GM21360 (cell line): ENCODE results near the gene SKAP1.
"Not testable (repeated sequence)": the region's sequence is repeated elsewhere in the genome, so short reads cannot be mapped to it uniquely, and the experiment has no call there.

Experiments
- ATAC-seq: cut with Tn5 transposase; IDR thresholded peaks from one replicate; pipeline ENCODE4 v1.9.1; 2021; ENCODE audit warnings: mild to moderate bottlenecking, moderate library complexity; ENCODE audit not compliant: unreplicated experiment

SKAP1 gene

DNA sequence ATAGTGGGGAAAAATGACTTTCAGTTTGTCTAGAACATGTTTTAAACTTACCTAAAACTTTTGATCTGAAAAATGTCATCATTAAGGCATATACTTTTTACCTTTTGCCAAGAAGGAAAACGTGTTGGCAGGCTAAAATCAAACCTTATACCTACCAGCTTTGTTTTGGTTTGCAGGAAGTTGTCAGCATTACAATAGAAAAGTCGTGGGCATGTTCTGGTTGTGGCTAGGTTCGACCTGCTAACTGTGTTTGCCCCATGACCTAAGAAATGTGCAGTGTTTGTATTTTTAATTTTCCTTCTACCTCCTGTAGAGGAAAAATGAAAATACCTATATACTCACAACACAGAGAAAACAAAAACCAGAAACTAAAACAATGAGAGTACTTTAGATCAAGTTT, 13.0 kb downstream of the SKAP1 start:
- no peak for ATAC-seq

DNA sequence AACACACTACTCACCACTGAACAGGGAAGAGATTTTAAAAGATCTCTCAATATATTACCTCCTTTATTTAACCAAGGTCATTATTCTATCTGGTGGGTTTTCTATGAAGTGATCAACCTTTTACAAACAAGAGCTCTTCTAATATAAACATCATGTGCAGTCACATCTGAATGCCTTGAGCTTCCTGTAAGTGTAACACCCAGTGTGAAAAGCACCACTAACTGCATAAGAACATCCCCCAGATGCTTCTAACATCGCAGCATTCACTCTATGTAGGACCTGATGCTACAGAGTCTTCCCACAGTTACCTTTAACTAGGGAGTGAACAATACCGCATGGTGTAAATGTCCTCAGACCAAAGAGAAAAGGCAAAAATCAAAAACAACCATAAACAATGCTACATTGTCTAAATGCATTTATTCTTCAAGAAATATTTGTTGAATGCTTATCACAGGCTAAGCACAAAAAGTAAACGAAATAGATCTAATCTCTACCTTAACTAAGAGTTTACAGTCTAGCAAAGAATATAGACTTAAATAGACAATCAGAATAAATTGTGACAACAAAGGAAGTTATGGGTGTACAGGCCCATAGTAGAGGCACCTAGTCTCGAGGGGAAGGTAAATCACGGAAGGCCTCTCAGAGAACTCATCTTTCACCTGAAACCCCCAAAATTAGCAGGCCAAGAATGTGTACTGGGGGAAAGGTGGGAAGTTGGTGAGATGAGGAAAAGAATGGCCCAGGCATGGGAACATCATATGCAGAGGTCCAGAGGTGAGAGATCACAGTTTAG, 16.2 kb downstream of the SKAP1 start:
- ATAC-seq = no peak

- ATAC-seq = no peak
Measured at GRCh38 chr17:48412841-48413240, 17.2 kb downstream of the SKAP1 start.

DNA sequence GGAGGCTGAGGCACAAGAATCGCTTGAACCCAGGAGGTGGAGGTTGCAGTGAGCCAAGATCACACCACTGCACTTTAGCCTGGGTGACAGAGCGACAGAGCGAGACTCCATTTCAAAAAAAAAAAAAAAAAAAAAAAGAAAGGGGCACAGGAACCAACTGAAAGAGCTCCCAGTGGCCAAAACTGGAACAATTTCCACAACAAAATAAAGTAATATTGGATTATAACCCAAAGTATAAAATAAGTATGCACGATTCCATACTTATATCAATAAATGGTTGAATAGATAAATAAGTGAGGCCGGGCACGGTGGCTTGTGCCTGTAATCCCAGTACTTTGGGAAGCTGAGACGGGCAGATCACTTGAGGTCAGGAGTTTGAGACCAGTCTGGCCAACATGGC, 19.2 kb downstream of the SKAP1 start:
- ATAC-seq = not testable (repeated sequence)

GRCh38 chr17:48409607-48410006, 20.4 kb downstream of the SKAP1 start:
- ATAC-seq = no peak

DNA sequence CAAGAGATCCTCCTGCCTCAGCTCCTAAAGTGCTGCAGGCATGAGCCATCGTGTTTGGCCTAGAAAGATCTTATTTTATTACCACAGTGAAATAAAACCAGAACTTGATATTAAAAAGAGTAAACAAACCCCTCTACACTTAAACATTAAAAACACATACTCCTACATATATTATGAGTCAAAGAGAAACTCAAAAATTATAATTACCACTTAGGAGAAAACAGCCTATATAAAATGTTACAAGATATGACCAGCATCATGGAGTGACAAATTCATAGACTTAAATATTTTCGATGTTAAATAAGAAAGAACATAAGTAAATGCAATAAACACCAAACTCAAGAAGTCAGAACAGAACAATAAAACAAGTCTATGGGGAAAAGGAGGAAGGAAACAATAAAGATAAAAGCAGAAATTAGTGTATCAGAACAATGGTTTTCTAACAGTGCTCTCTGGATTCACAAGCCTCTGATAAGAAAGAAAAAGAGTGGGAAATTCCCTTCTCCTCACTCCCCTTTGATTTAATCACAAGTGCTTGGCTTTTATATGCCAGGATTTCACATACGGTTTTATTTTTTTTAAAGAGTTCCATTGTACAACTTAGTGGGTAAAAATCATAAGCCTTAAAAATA, 23.0 kb downstream of the SKAP1 start:
- ATAC-seq = no peak

GRCh38 chr17:48394821-48395220, 35.2 kb downstream of the SKAP1 start:
- no peak for ATAC-seq

GRCh38 chr17:48393283-48393682, 36.7 kb downstream of the SKAP1 start:
- ATAC-seq = no peak

- ATAC-seq = no peak
Measured at GRCh38 chr17:48392857-48393256, 37.2 kb downstream of the SKAP1 start.

DNA sequence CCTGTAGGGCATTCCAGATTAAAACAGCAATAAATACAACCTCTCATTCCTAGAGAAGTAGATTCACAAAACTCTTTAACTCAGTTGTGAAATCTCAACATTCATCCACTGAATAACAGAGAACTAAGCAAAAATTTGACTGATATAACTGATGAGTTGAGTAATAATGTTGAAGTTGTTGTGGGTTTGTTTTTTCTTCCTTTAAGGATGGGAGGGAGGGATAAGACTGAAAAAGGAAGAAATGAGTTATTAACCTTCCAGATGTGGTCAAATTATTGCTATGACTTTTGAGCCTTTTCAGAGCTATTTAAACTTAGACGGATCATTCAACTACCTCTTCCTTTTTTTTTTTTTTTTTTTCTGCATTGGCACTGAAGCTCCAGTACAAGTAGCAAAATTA, 38.6 kb downstream of the SKAP1 start:
- no peak for ATAC-seq

DNA sequence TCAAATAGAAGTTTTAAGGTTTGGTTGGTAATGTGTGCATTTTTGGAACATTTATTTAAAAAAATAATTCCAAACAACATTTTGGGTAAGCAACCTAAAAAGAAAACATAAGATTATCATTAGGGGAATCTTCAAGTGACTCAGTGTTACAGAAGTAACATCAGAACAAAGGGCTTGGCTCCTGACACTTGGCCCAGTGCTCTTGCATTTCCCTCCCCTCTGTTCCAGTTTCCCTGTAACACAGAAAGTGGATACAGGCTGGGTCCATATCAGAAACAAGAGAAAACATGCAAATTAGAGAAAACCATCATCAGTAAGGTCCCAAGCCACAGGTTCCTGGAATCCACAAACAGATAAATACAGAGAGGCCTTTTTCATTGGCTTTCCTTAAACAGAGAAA, 40.1 kb downstream of the SKAP1 start:
- no peak for ATAC-seq

- no peak for ATAC-seq
Measured at GRCh38 chr17:48388955-48389743, 40.9 kb downstream of the SKAP1 start.

DNA sequence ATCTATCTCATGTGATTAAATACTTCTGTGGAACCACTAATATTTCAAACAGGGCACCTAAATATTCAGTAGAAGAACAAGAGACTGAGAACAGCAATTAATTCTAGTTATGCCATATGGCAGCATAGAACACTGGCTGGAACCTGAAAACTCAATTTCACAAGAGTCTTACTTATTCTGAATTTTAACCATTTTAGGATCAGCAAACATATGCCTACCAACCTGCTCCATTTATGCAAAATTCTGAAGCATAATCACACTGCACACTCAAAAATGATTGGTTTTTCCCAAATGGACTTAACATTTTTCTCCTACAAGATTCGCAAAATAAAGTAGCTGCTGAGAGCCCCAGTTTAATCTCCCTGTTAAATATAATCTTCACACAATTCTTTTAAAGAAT, 43.2 kb downstream of the SKAP1 start:
- ATAC-seq = no peak

DNA sequence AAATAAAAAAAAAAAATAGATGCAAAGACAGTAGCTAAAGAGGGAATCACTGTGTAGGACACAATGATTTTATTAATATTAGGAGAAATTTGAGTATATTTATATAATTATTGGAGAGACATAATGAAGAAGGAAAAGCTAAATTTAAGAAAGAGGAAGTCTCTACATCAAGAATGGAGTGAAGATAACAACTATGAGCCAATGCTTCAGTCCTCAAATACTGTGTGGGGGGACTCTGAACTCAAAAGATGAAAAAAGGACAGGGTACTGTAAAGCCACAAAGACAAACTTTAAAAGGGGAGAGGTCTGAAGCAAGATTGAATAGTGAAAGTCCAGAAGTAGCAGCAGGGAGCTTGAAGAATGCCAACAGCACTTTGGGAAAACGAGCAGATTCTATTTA, 44.7 kb downstream of the SKAP1 start:
- ATAC-seq = no peak

- ATAC-seq = no peak
Measured at GRCh38 chr17:48384164-48384563, 45.9 kb downstream of the SKAP1 start.

GRCh38 chr17:48382989-48383388, 47.0 kb downstream of the SKAP1 start:
- no peak for ATAC-seq

- no peak for ATAC-seq
Measured at GRCh38 chr17:48378708-48379392, 51.2 kb downstream of the SKAP1 start.

DNA sequence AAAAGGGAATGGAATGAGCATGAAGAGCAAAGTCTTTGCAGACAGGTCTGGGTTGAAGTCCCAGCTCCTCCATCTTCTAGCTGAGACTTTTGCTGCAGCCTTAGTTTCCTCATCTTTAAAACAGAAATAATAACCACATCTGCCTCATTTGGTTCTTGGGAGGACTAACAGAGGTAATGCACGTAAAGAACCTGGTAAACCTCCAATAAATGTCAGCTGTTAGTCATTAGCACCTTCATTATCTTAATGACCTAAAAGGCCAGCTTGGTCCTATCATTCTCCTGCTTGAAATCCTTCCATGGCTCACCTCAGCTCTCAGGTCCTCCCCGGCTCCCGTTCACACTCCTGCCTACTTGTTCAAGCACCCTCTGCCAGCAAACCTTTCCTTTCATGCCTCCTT, 51.8 kb downstream of the SKAP1 start:
- no peak for ATAC-seq

DNA sequence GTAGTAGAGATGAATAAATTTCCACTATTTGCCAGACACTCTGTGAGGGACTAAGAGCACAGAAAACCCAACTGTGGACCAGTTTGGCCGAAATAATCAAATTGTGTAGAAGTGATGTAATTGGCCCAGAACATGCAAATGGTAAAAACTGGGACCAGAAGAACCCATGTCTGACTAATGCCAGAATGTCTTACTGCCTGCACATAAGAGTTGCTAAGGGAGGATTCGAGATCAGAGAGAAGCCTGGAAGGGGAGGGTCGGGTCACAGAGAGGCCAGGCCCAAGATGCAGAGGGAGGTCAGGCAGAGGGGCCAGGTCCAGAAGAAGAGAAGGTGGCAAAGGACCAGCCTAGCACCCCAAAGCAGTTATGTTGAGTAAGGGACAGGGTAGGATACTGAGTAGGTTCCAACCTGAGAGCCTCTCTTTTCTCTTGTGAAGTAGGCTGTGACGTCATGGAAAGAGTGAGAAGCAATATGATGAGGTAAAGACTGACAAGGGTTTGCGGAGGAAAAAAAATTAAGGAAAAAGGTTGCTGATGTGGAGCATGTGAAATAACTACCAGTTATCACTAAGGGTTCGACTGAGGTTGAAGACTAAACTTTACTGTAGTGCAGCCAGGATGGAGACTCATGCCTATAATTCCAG, 53.2 kb downstream of the SKAP1 start:
- ATAC-seq = no peak

GRCh38 chr17:48375356-48375755, 54.7 kb downstream of the SKAP1 start:
- ATAC-seq = no peak
